Medulla oblongata (tissue), 1 donor: ENCODE measurements around the gene CHIA.

Experiments used
- DNase-seq: peaks from one replicate; pipeline ENCODE4 v3.0.0-alpha.2; 2015; ENCODE audit errors: extremely low spot score

CHIA gene

DNA sequence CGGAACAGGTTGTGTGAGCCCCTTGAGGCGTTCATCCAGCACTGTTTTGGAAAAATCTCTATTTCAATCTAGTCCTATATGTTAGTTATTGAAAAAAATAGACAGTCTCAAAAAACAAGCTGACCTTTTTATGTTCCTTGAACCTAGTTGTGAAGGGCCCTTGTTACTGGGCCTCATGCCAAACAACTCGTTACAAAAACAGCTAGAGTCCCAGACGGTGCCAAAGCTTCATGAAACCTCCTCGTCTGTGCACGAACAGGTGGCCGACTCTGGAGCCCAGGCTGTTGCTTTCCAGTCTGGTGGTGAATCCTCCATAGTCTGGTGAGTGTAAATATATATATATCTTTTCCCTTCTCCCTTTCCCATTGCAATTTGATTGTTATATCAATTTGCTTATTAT lies at the start of gene CHIA:
TSS of gene CHIA (plus strand) at position 222 of the 400 bp plus-strand sequence. CDS start 19,617 bp downstream, outside the sequence.
- no peak for DNase-seq

DNA sequence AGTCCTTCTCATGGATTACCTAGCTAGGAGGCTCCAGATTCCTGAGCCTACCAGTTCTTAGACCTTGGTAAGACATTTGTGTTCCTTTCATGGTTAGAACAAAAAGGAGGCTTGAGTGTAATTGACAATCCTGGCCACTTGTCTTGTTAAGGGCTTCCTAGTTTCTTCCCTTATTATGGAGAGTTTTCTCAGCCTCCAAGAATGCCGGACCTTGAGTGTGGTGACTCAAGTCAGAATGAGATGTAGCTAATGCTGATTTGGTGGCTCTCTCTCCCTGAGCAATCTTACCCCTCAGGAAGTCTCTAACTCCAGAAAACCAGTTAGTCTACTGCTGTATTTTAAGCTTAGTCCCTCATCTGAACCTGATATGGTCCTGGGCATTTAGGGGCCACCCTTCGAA lies 48.9 kb upstream of the CHIA start:
- no peak for DNase-seq

DNA sequence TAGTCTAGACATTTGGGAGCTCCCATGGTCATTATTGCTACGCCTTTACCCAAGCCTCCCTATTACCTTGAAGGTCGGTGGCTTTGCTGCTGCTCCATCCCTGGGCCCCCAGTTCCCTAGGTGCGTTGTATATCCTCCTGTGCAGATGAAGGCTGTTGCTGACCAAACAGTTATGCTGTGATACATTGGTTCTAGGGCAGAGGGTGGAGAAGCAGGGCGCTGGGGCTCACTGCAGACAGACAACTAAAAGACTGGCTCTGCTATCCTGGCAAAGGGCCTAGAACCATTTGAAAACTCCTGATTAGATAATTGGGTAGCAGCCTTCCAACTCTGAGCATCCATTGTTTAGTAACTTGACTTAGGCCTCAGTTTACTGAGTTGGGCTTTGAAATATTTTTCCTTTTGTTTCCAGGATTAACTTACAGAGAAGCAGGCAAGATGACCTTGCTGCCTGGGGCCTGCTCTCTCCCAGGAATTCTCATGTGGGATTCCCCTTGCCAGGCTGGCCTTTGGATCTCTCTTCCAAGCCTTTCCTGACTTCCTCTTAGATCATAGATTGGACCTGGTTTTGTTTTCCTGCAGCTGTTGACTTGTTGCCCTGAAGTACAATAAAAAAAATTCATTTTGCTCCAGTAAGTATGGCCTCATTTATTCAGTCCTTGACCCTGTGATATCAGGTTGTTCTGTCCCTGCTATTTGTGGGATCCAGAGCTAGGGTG lies 47.7 kb upstream of the CHIA start:
- DNase-seq, result no peak

DNA sequence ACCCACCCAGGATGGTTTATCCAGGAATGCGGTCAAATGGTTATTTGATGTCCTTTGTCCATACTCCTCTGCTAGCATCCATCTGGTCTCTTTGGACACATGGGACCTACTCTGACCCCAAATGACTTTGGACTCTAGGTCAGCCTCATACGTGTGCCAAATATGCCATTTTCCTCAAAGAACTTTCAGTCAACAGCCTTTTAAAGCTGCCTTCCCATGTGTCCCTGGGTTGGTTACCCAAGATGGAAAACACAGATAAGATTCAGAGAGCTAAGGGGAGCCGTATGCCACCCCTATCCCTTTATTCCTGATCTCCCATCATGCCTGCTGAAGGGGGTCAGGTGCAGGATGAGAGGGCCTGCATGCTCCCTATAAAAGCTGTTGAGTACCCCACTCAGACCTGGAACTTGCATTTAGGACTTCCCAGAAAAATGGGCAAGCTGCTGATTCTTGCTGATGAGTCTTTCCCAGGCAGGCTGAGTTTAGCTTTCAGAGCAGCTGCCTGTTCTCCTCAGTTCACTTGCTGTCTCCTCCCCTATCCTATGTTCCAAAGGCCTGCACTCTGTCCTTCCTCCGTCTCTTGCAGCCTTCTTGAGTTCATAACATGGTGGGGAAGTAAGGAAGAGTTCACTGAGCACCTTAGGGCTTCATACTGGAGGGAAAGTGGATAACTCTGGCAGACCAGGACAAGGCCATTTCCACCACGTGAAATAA lies 43.4 kb upstream of the CHIA start:
- no peak for DNase-seq

DNA sequence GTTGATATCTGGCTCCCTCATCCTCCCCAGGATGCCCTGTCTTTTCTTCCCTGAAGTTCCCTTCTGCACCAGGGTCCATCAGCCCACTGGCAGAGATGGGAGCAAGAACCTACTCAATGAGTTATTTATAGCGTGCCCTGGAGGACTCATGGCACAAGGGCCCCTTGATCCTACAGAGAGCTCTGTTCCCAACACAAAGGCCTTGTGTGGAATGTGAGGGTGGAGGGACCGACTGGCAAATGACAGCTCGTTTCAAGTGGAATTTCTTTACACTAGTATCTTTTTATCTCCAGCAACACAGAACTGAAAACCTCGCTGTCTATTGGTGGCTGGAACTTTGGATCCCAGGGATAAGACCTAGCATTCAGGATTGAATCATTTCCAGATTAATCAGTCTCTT lies 40.7 kb upstream of the CHIA start:
- DNase-seq, result peak; percentile 88

DNA sequence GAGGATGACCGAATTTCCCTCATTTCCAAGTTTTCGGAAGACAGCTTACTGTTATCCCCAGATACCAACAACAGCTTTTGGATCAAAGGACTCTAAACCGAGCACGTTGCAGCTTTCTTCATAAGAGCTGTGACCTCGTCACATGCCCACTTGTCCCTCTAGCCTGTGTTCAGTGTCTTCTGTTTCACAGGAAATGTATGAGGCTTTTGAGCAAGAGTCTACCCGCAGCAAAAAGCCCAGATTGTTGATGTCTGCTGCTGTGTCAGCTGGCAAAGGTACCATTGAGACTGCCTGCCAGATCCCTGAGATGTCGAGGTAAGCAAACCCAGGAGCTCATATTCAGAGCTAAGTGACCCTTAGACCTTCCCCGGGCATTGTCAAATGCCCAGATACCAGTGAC lies 39.1 kb upstream of the CHIA start:
- DNase-seq, result peak; percentile 48

DNA sequence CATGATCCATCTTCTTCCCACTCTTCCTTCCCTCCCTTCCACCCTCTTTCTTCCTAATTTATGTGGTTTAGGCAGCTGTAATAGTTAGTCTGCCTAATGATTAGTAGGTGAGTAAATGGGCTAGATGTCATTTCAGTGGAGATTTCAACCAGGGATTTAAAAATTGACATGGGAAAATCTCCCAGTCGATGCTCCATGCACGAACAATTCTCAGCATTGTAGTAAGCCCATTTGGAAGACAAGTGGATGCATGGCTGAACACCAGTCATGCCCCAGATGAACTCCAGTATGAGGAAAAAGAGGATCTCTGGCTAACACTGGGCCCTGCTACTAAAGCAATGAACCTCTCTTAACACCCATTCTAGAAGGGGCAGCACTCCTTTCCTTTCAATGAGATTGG lies 37.9 kb upstream of the CHIA start:
- DNase-seq, result peak; percentile 52

DNA sequence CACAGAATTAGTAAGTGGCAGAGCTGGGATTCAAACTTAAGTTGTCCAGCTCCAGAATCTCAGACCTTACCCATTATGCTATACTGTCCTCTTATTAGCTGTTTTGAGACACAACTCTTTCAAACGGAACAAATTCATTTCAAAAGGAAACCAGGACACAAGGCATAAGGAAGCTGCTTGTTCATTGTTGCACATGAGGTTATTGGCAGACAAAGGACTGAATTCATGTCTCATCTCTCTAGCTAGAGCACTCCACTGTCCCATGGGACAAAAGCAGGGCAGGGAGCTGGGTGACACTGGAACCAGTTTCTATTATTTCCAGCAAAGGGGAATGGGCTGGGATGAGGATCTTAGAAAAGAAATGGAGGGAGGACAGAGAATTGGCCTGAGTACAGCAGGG lies 36.8 kb upstream of the CHIA start:
- peak; percentile 93 for DNase-seq

DNA sequence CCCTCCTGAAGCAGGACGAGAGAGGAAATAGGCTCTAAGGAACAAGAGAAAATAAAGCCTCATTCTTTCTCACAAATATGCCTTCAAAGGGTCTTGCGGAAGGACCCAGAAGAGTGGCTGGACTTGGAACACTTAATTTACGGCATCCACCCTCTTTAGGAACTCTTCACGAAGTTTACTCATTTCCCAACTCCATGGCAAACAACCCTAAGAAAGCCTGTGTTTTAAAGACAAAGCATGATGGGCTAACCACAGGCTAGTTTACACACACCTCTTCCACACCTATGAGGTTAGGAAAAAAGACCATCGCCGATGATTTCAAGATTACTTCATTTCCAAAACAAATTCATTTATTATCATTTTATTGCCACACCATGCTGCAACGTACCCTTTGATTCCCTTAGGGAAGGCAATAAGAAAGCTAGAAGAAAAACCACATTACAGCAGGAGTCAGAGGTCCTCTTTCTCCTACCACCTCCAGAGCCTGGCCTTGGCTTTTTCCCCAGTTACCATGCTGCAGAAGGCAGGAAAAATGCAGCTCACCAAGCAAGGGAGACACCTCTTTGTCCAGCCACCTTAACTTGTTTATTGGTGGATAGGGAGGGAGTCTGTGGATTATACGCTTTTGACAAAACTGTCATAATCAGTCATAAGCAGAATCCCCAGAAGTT lies 33.5 kb upstream of the CHIA start:
- DNase-seq, result no peak

DNA sequence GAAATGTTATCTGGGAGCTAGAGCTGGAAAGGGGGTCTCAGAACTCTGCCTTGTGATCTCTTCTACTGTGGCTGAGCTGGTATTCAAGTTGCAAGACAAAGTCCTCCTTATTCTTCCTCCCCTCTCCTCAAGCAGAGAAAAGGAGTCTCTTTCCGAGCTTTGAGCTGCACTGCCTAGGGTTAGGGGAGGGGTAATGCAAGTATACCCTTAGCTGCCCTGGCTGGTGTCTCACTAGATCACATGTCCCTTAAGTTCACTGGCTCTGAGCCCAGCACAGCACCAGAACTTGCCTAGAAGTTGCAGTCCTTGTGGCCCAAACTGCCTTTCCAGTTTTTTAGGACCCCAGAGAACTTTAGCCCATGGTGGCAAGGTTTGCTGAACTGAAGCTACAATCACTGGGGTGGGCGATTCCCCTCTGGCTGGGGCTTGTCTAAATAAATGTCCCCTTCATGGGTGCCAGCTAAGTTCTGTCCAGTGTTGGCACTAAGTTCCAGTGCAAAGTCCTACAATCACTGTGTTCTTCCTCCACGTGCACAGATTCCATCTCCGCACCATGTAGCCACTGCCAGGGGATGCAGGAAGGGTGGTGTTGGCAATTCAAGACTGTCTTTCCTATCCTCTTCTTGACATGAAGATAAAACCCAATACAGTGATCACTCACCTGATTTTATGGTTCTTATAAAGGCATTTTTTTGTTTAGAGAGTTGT lies 22.7 kb upstream of the CHIA start:
- DNase-seq, result no peak

DNA sequence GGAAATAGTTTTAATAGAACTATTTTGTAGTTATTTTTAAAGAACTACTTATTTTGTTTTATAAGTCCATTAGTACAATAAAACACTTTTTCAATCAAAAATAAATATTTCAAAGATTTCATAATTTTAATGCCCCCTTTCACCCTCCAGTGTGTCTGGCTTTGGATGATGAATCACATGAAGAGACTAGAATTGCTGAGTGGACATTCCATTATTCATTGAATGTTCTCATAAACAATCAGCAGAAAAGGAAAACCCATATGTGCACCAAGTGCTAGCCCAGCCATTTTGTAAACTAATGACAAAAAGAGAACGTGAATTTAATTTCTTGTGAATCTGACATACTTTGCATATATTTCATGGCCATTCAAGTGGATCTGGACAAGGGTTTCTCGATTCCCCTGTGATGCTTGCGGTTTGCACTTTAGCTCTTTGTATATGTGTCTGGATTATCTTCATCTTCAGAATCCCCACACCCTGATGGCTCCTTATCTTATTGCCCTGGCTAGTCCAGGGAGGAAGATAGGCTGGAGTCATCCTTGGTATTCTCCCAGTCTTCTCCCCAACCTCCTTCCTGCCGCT lies 20.7 kb upstream of the CHIA start:
- DNase-seq, result no peak

DNA sequence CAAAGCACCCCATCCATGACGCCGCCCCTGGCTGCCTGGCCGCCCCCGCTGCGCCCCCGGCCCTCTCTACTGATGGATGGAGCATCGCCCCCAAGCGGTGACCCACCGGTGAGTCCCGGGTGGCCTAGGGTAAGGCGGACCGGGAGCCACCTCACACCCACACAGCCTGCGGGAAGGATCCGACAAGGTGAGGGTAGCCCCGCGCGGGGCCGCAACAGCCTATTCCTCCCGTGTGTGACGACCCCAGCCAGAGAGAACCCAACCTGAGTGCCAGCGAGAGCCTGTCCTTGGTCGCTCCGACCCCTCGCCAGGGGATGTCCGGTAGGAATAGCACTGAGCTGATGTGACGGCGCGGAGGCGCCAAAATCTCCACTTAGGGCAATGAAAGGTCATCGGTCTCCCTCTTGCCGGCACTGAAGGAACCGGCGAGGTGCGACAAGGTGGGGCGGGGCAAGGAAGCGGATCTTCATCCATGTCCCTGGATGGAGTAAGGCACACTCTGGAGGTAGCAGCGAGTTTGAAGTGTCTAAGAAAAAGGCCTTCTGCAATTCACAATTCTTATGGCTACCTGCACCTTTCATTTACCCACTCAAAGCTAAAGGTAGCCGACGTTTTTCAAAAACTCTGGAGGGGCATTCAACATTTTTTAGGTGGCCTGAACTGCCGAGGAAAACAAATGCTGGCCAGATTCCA lies 19.7 kb upstream of the CHIA start:
- DNase-seq, result no peak

DNA sequence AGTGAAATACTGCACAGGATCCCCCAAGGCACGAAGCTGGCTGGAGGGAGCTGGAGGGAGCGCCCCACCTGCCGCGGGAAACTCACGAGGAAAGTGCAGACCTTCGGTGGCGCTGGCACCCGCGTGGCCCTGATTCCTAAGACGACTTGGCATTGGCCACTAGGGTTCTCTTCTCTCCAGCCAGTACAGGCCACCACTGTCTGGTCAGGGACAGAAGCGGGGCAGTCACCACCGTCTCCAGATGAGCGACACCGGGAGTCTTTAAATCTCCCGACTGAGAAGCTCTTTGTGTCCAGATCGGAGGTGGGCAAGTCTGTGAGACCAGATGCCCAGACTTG lies 19.2 kb upstream of the CHIA start:
- DNase-seq, result no peak

DNA sequence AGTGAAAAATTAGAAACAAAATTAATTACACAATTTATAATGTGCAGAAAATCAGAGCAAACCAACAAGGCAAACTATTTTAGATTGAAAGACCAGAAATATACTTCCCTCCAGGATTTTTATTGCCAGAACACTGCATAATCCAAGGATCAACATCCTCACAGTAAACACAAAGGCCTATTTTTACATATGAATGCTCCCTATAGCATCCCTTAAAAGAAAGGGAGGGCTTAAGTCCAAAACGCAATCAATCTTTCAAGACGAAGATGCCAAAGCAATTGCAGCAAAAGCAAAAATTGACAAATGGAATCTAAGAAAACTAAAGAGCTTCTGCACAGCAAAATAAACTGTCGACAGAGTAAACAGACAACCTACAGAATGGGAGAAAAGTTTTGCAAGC lies 18.6 kb upstream of the CHIA start:
- no peak for DNase-seq

DNA sequence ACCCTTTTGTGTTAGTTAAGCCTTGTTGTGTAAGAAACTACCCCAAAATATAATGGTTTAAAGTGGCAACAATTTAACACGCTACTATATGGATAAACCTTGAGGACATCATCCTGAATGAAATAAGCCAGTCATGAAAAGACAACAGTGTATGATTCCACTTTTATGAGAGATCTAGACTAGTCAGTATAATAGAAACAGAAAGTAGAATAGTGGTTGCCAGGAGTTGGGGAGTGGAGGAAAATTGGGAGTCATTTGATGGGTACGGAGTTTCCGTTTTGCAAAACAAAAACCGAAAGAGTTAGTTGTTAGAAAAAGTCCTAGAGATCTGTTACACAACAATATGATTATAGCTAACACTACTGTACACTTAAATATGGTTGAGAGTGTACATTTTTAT lies 16.0 kb upstream of the CHIA start:
- DNase-seq, result no peak

DNA sequence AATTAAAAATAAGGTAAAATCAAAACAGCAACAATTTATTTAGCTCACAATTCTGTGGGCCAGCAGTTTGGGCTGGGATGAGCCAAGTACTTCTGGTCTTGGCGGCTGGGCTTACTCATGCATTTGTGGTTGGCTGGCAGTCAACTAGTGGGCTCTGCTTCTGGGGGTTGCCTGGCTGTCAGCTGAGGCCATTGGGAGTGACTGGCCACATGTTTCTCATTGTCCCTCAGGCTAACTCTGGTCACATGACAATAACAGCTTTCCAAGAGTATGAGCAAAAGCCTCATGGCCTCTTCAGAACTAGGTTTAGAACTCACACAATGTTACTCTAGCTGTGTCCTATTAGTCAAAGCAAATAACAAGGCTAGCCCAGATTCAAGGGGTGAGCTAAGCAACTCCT lies 15.6 kb upstream of the CHIA start:
- DNase-seq, result peak; percentile 52

DNA sequence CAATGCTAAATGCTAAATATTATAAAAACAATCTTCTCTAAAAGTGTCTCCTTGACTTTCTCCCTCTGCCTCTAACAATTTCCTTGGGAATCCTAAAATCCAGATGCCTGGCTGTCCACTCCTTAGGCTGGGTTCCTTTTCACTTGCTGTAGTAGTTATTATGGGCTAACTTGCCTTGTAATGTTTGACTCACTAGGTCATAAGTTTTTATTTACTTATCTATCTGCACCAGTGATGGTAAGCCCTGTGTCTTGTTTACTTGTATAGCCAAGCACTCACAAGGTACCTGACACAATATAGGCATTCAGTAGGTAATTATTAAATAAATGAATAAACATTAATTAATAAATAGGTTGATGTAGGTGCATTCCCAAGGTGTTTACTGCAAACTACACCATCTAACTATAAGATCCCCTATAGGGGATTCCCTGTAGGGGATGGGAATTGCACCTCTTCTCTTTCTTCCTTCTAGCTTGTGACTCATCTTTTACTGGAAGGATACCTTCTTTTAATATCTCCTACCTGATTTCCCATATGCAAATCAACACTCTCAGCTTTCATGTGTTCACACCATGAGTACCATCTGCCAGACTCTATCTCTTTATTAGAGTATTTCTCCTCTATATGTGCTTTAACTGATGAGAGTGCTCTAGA lies 14.7 kb upstream of the CHIA start:
- no peak for DNase-seq

DNA sequence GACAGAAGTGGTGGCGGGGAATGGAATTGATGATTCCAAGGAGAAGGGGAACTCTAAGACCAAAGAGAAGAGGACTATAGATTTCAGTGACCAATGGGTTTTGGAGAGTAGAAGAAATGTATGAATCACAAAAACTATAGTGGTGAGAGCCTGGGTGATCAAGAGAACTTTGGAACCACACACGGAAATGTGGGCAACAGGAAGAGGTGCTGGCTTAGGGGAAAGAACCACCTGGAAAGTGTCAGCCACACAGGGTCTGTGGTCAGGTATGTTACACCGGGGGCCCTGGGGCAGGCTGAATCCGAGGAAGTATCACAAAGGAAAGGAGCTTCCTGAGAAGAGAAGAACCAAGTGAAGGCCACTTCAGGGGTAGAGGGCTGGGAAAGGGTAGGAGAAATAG lies 11.5 kb upstream of the CHIA start:
- DNase-seq, result no peak

DNA sequence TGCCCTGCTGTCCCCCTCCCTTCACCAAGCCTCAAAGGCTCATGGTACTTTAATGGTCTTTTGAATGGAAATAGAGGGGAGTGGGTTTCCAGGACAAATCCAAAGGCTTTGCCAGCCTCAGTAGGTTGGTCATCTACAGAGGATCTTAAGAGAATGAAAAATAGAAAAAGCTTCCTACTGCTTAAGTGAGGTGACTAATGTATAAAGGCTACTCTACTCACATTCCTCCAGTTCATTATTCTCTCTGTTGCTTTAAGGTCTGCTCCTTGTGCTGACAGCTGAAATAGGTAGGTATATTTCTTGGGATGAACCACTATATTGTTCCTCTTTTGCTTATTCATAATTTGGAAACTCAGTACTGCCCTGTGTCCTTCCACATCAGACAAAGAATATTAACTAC lies 10.4 kb upstream of the CHIA start:
- DNase-seq, result no peak

DNA sequence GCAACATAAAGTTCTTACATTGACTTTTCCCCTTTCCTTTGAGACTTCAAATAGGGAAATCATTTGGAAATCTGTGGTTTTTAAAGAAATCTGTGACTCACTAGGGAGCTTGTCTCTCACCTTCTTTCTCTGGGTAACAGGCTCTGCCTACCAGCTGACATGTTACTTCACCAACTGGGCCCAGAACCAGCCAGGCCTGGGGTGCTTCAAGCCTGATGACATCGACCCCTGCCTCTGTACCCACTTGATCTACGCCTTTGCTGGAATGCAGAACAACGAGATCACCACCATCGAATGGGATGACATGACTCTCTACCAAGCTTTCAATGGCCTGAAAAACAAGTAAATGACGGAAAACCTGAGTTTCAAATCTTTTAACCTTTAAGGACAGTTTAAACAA lies 9.2 kb upstream of the CHIA start:
- no peak for DNase-seq

DNA sequence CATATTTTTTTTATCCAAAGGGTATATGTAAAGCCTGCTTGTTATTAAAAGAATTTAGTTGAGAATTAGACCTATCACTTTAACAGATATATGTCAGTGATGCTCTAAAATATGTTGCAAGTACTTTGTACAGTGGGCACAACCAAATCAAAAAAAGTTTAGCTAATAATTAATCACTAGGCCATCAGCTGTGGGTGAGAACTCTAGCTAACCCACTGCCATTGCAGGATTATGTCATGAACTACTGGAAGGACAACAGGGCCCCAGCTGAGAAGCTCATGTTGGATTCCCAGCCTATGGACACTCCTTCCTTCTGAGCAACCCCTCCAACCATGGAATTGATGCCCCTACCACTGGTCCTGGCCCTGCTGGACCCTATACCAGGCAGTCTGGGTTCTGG lies 6.8 kb upstream of the CHIA start:
- DNase-seq, result no peak
